ENCODE data around the gene ABCA13.

Gene ABCA13

DNA sequence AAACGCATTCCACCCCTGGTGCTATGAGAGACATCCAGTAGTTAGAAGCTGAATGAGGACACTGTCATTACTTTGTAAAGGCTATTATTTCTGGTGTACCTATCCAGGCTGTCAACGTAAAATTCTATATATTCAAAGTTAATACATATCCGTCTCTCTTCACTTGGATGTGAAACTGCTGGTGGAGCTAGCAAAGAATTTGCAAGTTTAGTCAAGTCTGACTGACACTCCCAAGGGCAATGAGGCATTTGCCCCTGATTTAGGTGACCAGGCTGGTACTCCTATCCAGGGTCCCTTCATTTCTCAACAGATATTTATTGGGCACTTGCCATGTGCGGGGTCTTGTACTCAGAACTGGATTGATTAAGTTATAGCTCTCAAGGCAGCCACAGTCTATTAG is 493.0 kb downstream of the ABCA13 start:
- no peak for DNase-seq

DNA sequence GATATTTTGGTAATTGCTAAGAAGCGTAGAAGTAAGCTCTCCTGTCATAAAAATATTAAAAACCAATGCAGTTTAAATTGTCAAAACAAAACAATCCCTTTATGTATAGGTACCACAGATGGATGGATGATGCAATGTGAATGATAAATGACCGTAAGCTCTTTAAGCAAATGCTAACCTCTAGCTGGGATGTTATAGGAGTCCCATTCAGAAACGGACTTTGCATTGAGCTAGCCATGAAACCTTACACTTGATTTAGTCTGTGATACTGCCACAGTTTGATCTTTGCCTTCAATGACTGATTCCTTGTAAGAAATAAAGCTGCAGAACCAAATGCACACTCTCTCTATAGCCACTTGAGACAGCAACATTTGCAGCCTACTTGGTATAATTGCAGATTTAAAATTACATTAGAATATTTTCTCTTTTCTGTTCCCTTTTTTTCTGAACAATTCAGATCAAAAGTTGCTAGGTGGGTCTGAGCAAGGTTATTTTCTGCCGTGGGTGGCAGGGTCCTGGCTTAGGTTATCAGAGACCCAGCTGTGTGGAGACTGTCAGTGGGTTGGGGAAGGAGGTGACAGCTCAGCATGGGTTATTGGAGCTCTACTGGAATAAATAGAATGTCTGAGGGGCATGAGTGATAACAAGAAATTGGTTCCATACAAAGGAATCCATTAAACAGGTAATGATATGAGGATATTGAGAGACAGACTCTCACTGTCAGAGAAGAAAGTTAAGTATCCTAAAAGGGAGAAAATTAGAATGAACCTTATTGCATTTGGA is 494.3 kb downstream of the ABCA13 start:
- DNase-seq = no peak

DNA sequence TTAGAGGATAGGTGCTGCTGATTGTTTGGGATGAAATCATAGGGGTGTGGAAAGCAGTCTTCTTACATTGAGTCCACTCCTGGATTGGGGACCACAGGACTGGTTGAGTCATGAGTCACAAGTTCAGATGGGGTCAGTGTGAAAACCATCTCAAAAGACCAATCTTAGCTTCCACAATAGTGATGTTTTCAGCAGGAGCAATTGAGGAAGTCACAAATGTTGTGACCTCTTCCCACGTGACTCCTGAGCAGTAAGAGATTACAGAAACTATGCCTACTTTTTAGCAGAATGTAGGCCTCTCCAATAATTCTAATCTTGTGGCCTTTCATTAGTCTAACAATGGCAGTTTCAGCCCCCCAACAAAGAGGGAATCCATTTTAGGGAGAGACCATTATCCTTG is 496.1 kb downstream of the ABCA13 start:
- DNase-seq = no peak

DNA sequence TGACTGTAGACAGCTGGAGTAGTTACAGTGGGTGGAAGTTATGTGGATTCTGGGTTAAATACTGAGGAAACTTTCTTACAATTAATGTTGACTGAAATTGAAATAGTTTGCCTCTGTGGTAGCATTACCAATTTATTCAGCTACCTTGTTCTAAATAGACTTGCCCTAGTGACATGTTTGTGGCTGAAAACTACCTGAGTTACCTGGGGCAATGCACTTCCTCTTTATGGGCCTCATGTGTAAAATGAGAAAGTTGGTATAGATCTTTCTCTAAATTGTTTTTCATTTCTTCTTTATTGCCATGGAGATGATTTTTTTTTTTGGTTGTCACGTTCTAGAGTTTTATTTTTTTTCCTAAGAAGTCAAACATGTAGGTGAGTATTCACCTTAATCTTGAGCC is 500.4 kb downstream of the ABCA13 start:
- no peak for DNase-seq

DNA sequence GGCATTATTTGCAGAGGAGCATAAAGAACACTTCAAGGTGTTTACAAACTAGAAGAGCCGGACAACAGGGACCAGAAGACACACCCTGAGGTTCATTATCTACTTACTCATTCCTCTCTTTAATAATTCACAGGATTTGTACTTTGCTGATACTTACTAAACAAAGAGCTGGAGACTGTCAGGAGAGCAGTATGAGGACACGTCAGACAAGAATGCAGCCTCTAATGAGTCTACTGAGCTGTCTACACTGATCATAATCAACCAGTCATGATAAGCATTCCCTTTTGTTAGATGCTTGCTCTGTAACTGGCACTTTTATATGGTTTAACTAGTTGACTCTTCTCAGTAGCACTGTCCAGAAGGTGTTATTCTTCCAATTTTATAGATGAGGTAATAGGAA is 509.7 kb downstream of the ABCA13 start:
- no peak for DNase-seq

DNA sequence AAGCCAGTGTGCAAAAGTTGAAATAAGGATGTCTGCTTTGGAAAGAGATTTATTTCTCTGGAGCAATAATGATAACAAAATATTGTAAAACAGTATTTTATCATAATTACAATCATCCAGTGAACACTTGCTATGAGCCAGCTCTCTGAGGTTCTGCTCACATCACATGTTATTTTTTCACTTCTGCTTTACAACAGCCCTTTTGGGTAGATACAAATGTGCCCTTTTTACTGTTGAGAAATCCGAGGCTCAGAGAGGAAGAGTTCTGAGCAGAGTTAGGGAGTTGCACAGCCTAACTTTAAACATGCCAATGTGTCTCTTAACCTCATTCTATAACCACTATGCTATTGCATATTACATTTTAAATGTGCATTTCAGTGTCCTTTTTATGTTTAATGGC is 520.5 kb downstream of the ABCA13 start:
- DNase-seq = no peak

All from activated CD4-positive, CD25-positive, alpha-beta regulatory T cell (primary cell).